CD4-positive, alpha-beta T cell (primary cell): ENCODE data around the gene DYNLT2. TPM values are rescaled to one million over a fixed set of nuclear protein-coding genes. Genes with fewer than 3 reads are reported as not detected.

Experiments
- ATAC-seq: fragments of 200-7000 bp; cut with Tn5 transposase; one replicate; pipeline ENCODE4 v1.10.0; 2022; ENCODE audit warnings: mild to moderate bottlenecking; ENCODE audit not compliant: poor library complexity
- CTCF ChIA-PET: fragments of 350-600 bp; sonication (Branson Sonifier 250); formaldehyde crosslinking; loops from one replicate; lab custom pipeline; 2021; ENCODE audit warnings: antibody characterized with exemption, inconsistent platforms; lab: Charles Lee
- POLR2A ChIA-PET: fragments of 350-600 bp; sonication (Branson Sonifier 250); formaldehyde crosslinking; loops from one replicate; lab custom pipeline; 2021; ENCODE audit warnings: antibody characterized with exemption, inconsistent platforms; lab: Charles Lee
- DNase-seq, 14 experiments: peaks; one replicate each; pipeline ENCODE4 v3.0.0-alpha.2; 2013 to 2020; ENCODE audit warnings: mixed read lengths in 2 of 14
- H3K27ac ChIP-seq, 2 donors: one replicate each; pipeline versions ENCODE4 v1.5.1 to v1.7.0; 2013; ENCODE audit warnings: low read length in 2 of 2, low read depth in 1 of 2, mild to moderate bottlenecking in 1 of 2
- H3K27me3 ChIP-seq, 2 experiments: 1 replicate in 1 of 2; 2 replicates in 1 of 2; pipeline versions ENCODE4 v1.6.1 to v1.7.0; 2013; ENCODE audit warnings: low read length in 2 of 2, control low read depth in 1 of 2, mild to moderate bottlenecking in 1 of 2, moderate library complexity in 1 of 2; ENCODE audit not compliant: insufficient read depth in 2 of 2, control insufficient read depth in 1 of 2
- H3K36me3 ChIP-seq: one replicate; pipeline ENCODE4 v1.6.1; 2013; ENCODE audit warnings: low read length, control low read depth; ENCODE audit not compliant: insufficient read depth
- H3K4me1 ChIP-seq: one replicate; pipeline ENCODE4 v1.6.1; 2013; ENCODE audit warnings: low read length, control low read depth; ENCODE audit not compliant: insufficient read depth
- H3K4me3 ChIP-seq: one replicate; pipeline ENCODE4 v1.5.1; 2013; ENCODE audit warnings: mild to moderate bottlenecking, low read length, moderate library complexity
- H3K9me3 ChIP-seq, 2 experiments: 1 replicate in 1 of 2; 2 replicates in 1 of 2; pipeline versions ENCODE4 v1.6.1 to v1.7.0; 2013; ENCODE audit warnings: low read length in 2 of 2, mild to moderate bottlenecking in 2 of 2, control low read depth in 1 of 2, moderate library complexity in 1 of 2; ENCODE audit not compliant: control insufficient read depth in 1 of 2, insufficient read depth in 1 of 2
- H3K27ac Mint-ChIP-seq: one replicate; pipeline ENCODE4 v1.8.0; 2020; ENCODE audit warnings: mixed read lengths
- H3K27me3 Mint-ChIP-seq: one replicate; pipeline ENCODE4 v1.8.0; 2021; ENCODE audit warnings: mixed read lengths
- H3K36me3 Mint-ChIP-seq: one replicate; pipeline ENCODE4 v1.8.0; 2021; ENCODE audit warnings: low read depth, mixed read lengths
- H3K4me1 Mint-ChIP-seq: one replicate; pipeline ENCODE4 v1.8.0; 2021; ENCODE audit warnings: low read depth, mixed read lengths
- H3K4me3 Mint-ChIP-seq: one replicate; pipeline ENCODE4 v1.8.0; 2020; ENCODE audit warnings: mild to moderate bottlenecking, mixed read lengths
- H3K9me3 Mint-ChIP-seq: one replicate; pipeline ENCODE4 v1.8.0; 2020; ENCODE audit warnings: mixed read lengths
- CTCF ChIP-seq: fragments of 200-600 bp; IDR thresholded peaks from one replicate; pipeline ENCODE4 v1.8.0; 2022; ENCODE audit warnings: antibody characterized with exemption, mild to moderate bottlenecking
- intact Hi-C, 2 experiments: fragments of 100-400 bp; cut with DNase I in 1 of 2; cut with micrococcal nuclease in 1 of 2; formaldehyde crosslinking; loops; one replicate each; pipeline versions ENCODE4 v1.15.1 to v1.9.0; 2023 to 2025; cut with DNase I, micrococcal nuclease
- total RNA-seq, 174 experiments: library from RNA in 2 of 174; stranded (reverse) in 2 of 174; gene quantifications; one replicate each; pipeline ENCODE4 v1.2.3 and lab custom pipeline; 2021 to 2026

Gene DYNLT2
- total RNA-seq, 2 experiments from 2014 or later = 4.1 to 4.3 TPM

GRCh38 chr6:169795196-169795595 lies 43.8 kb upstream of the DYNLT2 start:
- H3K4me1 Mint-ChIP-seq = peaks cover 12% of the 10 kb centered on the region

GRCh38 chr6:169794317-169795055 lies 43.1 kb upstream of the DYNLT2 start:
- H3K4me1 ChIP-seq = peaks cover 14% of the 10 kb centered on the region
- Mint-ChIP-seq H3K4me3 (no peak overlapping the region), H3K27ac (no peak overlapping the region), H3K36me3 (no peaks in the 10 kb centered on the region), H3K27me3 (peaks cover 62% of the 10 kb centered on the region), H3K4me1 (peaks cover 18% of the 10 kb centered on the region), H3K9me3 (no peaks in the 10 kb centered on the region)
- H3K36me3 ChIP-seq = no peaks in the 10 kb centered on the region
- no peaks in the 10 kb centered on the region for H3K9me3 ChIP-seq
- ChIA-PET CTCF (no interaction called here), POLR2A (no interaction called here)
- no peak for TF ChIP-seq CTCF
- ATAC-seq (no peak), DNase-seq (no peak)
- intact Hi-C loops = no loop called here
- no peak overlapping the region for H3K27ac ChIP-seq
- peaks cover 0 to 4% of the 10 kb centered on the region in 2 experiments for H3K27me3 ChIP-seq
- no peak overlapping the region for H3K4me3 ChIP-seq

More at GRCh38 chr6:169795196-169795595, 43.8 kb upstream of the DYNLT2 start:
- DNase-seq (no peak), ATAC-seq (no peak)
- POLR2A ChIA-PET = no interaction called here
- Histone ChIP-seq H3K4me3 (no peak overlapping the region), H3K27ac (no peak overlapping the region), H3K27me3 (peaks cover 0 to 8% of the 10 kb centered on the region in 2 experiments), H3K9me3 (no peaks in the 10 kb centered on the region), H3K4me1 (peaks cover 7% of the 10 kb centered on the region), H3K36me3 (no peaks in the 10 kb centered on the region)
- H3K9me3 Mint-ChIP-seq = no peaks in the 10 kb centered on the region
- H3K27me3 Mint-ChIP-seq = peaks cover 64% of the 10 kb centered on the region
- CTCF ChIA-PET = no interaction called here
- intact Hi-C loops = no loop called here
- no peak overlapping the region for H3K27ac Mint-ChIP-seq
- no peak for TF ChIP-seq CTCF
- no peaks in the 10 kb centered on the region for H3K36me3 Mint-ChIP-seq
- H3K4me3 Mint-ChIP-seq = no peak overlapping the region

- Histone ChIP-seq H3K27me3 (no peaks in the 10 kb centered on the region), H3K4me3 (no peak overlapping the region), H3K9me3 (no peaks in the 10 kb centered on the region), H3K27ac (no peak overlapping the region), H3K4me1 (peaks cover 16% of the 10 kb centered on the region), H3K36me3 (no peaks in the 10 kb centered on the region)
- no peak for TF ChIP-seq CTCF
- ATAC-seq = no peak
- Mint-ChIP-seq H3K27ac (no peak overlapping the region), H3K27me3 (peaks cover 53% of the 10 kb centered on the region), H3K36me3 (no peaks in the 10 kb centered on the region), H3K9me3 (no peaks in the 10 kb centered on the region), H3K4me3 (no peak overlapping the region), H3K4me1 (peaks cover 18% of the 10 kb centered on the region)
- POLR2A ChIA-PET = no interaction called here
- CTCF ChIA-PET = no interaction called here
- no peak for DNase-seq
- intact Hi-C loops = no loop called here
These were observed 42.0 kb upstream of the DYNLT2 start for GRCh38 chr6:169793408-169793807.
